ENCODE measurements around the gene TIPARP. TPM values are rescaled to one million over a fixed set of nuclear protein-coding genes. Genes with fewer than 3 reads are reported as not detected.

Gene TIPARP
- total and polyA plus RNA-seq, 2 of the 13 experiments (the other 11 are each of a cell fraction or from before 2014, with no cell fraction given): 7.3 to 19.7 TPM

DNA sequence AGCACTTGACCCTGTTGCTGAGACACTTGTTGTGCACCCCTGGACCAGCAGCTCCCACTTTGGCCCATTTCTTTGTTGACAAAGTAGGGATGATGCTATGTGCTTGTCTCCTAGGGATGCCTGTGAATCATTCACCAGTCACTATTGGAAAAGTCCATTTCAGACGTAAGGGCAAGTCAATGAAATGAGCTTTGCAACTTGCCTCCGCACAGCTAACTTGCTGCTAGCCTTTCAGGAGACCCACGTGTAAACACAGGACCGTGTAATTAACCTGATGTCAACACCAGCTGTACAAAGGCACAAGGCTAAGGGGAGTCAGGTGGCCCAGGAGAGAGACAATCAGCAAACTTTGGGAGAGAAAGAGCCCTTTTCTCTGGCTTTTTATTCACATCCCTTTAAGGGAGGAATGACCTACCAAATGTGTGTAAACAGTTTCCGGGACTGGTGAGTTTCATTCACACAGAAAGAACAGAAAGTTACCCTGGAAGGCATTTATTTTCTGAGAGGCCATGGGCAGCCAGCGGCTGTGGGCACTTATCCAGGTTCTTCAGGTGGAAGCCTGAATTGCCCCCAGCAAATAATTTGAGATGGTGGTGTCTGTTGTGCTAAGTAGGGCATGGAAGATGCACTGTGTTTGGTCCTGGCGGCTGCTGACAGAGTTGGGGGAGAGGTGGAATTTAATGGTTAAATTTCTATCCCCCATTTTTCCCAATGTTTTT lies 54.0 kb downstream of the TIPARP start (continued):
- TF ChIP-seq, protein P1, sequence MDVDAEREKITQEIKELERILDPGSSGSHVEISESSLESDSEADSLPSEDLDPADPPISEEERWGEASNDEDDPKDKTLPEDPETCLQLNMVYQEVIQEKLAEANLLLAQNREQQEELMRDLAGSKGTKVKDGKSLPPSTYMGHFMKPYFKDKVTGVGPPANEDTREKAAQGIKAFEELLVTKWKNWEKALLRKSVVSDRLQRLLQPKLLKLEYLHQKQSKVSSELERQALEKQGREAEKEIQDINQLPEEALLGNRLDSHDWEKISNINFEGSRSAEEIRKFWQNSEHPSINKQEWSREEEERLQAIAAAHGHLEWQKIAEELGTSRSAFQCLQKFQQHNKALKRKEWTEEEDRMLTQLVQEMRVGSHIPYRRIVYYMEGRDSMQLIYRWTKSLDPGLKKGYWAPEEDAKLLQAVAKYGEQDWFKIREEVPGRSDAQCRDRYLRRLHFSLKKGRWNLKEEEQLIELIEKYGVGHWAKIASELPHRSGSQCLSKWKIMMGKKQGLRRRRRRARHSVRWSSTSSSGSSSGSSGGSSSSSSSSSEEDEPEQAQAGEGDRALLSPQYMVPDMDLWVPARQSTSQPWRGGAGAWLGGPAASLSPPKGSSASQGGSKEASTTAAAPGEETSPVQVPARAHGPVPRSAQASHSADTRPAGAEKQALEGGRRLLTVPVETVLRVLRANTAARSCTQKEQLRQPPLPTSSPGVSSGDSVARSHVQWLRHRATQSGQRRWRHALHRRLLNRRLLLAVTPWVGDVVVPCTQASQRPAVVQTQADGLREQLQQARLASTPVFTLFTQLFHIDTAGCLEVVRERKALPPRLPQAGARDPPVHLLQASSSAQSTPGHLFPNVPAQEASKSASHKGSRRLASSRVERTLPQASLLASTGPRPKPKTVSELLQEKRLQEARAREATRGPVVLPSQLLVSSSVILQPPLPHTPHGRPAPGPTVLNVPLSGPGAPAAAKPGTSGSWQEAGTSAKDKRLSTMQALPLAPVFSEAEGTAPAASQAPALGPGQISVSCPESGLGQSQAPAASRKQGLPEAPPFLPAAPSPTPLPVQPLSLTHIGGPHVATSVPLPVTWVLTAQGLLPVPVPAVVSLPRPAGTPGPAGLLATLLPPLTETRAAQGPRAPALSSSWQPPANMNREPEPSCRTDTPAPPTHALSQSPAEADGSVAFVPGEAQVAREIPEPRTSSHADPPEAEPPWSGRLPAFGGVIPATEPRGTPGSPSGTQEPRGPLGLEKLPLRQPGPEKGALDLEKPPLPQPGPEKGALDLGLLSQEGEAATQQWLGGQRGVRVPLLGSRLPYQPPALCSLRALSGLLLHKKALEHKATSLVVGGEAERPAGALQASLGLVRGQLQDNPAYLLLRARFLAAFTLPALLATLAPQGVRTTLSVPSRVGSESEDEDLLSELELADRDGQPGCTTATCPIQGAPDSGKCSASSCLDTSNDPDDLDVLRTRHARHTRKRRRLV (CRISPR knock-in tag; IDR thresholded peaks at IDR 0.05): no peak
- TF ChIP-seq ZNF746 (CRISPR knock-in tag; IDR thresholded peaks at IDR 0.05): no peak
- peak; percentile 77; the same call in 1 of the 2 replicates for TF ChIP-seq ZNF264 (CRISPR knock-in tag; IDR thresholded peaks at IDR 0.05)
- peak; percentile 77 for TF ChIP-seq PPARG (CRISPR knock-in tag; conservative IDR thresholded peaks at IDR 0.05)
- TF ChIP-seq, protein P2, sequence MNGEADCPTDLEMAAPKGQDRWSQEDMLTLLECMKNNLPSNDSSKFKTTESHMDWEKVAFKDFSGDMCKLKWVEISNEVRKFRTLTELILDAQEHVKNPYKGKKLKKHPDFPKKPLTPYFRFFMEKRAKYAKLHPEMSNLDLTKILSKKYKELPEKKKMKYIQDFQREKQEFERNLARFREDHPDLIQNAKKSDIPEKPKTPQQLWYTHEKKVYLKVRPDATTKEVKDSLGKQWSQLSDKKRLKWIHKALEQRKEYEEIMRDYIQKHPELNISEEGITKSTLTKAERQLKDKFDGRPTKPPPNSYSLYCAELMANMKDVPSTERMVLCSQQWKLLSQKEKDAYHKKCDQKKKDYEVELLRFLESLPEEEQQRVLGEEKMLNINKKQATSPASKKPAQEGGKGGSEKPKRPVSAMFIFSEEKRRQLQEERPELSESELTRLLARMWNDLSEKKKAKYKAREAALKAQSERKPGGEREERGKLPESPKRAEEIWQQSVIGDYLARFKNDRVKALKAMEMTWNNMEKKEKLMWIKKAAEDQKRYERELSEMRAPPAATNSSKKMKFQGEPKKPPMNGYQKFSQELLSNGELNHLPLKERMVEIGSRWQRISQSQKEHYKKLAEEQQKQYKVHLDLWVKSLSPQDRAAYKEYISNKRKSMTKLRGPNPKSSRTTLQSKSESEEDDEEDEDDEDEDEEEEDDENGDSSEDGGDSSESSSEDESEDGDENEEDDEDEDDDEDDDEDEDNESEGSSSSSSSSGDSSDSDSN (CRISPR knock-in tag; IDR thresholded peaks at IDR 0.05): no peak
- TF ChIP-seq ZNF772 (CRISPR knock-in tag; IDR thresholded peaks at IDR 0.05): peak; percentile 69
- TF ChIP-seq, protein P3, sequence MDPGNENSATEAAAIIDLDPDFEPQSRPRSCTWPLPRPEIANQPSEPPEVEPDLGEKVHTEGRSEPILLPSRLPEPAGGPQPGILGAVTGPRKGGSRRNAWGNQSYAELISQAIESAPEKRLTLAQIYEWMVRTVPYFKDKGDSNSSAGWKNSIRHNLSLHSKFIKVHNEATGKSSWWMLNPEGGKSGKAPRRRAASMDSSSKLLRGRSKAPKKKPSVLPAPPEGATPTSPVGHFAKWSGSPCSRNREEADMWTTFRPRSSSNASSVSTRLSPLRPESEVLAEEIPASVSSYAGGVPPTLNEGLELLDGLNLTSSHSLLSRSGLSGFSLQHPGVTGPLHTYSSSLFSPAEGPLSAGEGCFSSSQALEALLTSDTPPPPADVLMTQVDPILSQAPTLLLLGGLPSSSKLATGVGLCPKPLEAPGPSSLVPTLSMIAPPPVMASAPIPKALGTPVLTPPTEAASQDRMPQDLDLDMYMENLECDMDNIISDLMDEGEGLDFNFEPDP (CRISPR knock-in tag; conservative IDR thresholded peaks at IDR 0.05): no peak
- TF ChIP-seq, protein P4, sequence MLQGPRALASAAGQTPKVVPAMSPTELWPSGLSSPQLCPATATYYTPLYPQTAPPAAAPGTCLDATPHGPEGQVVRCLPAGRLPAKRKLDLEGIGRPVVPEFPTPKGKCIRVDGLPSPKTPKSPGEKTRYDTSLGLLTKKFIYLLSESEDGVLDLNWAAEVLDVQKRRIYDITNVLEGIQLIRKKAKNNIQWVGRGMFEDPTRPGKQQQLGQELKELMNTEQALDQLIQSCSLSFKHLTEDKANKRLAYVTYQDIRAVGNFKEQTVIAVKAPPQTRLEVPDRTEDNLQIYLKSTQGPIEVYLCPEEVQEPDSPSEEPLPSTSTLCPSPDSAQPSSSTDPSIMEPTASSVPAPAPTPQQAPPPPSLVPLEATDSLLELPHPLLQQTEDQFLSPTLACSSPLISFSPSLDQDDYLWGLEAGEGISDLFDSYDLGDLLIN (CRISPR knock-in tag; IDR thresholded peaks at IDR 0.05; ENCODE audit: borderline replicate concordance): no peak
- TF ChIP-seq ZNF552 (CRISPR knock-in tag; IDR thresholded peaks at IDR 0.05; ENCODE audit: borderline replicate concordance): no peak
- TF ChIP-seq GATAD2A (CRISPR knock-in tag; IDR thresholded peaks at IDR 0.05): peak; percentile 80
- TF ChIP-seq ZC3H13 (CRISPR knock-in tag; IDR thresholded peaks at IDR 0.05): no peak
- TF ChIP-seq ASH2L (IDR thresholded peaks at IDR 0.05; ENCODE audit: insufficient read length, low read depth, low read length): peak; percentile 40
- no peak for TF ChIP-seq ZSCAN12 (CRISPR knock-in tag; IDR thresholded peaks at IDR 0.05)
- no peak for TF ChIP-seq SP2 (CRISPR knock-in tag; IDR thresholded peaks at IDR 0.05)
- TF ChIP-seq IRX3 (CRISPR knock-in tag; IDR thresholded peaks at IDR 0.05; ENCODE audit: borderline replicate concordance, low read depth): no peak
- TF ChIP-seq, protein P5, sequence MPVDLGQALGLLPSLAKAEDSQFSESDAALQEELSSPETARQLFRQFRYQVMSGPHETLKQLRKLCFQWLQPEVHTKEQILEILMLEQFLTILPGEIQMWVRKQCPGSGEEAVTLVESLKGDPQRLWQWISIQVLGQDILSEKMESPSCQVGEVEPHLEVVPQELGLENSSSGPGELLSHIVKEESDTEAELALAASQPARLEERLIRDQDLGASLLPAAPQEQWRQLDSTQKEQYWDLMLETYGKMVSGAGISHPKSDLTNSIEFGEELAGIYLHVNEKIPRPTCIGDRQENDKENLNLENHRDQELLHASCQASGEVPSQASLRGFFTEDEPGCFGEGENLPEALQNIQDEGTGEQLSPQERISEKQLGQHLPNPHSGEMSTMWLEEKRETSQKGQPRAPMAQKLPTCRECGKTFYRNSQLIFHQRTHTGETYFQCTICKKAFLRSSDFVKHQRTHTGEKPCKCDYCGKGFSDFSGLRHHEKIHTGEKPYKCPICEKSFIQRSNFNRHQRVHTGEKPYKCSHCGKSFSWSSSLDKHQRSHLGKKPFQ (CRISPR knock-in tag; IDR thresholded peaks at IDR 0.05; ENCODE audit: insufficient replicate concordance): no peak
- no peak for TF ChIP-seq CENPX (CRISPR knock-in tag; IDR thresholded peaks at IDR 0.05)
- TF ChIP-seq TSC22D2 (CRISPR knock-in tag; IDR thresholded peaks at IDR 0.05; ENCODE audit: borderline replicate concordance): no peak
